GM12874 (cell line): ENCODE measurements around the gene MAPK13.
A peak's percentile ranks its signal among the peaks of the same experiment; 100 is the strongest.

ENCODE experiments used
- TF ChIP-seq, protein P1 (sequence below): IDR thresholded peaks from 2 replicates; pipeline ENCODE4 v1.5.1; 2011; ENCODE audit warnings: low read depth, mild to moderate bottlenecking, control low read depth, low read length, moderate library complexity; ENCODE audit not compliant: insufficient read depth

The MAPK13 gene

DNA sequence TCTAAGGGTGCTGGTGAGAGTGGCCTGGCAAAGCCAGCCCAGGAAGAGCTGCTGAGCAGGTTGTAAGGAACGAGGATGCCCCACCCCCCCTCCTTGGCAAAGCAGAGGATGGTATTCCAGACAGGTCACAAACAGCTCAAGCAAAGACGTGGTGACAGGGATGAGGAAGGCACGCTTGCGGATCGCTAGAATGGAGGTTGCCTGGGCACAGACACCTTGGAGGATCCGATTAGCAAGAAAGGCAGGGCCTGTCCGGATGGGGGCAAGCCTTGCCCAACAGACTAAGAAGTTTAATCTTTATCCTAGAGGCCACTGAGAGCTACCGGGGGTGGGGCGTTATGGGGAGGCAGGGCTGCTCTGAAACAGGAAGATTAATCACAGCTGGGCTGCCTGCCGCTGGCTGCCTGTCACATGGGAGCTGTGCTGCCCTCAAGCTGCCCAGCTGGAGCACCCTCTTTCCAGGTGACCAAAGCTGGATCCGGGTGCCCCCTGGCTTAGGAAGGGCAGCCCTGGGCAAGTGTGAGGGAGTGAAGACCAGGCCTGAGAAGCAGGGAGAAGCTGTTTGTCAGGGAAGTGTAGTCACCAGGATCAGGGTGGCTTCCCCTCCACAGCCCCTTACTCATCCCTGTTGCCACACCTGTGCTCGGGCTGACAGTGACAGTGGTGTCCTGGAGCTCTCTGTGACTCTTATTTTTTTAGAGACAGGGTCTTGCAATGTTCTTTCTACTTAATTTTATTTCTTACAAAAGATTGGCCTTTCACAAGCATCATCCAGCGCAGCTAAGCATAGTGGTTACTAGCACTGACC is 9.1 kb upstream of the MAPK13 start:
- TF ChIP-seq, protein P1, sequence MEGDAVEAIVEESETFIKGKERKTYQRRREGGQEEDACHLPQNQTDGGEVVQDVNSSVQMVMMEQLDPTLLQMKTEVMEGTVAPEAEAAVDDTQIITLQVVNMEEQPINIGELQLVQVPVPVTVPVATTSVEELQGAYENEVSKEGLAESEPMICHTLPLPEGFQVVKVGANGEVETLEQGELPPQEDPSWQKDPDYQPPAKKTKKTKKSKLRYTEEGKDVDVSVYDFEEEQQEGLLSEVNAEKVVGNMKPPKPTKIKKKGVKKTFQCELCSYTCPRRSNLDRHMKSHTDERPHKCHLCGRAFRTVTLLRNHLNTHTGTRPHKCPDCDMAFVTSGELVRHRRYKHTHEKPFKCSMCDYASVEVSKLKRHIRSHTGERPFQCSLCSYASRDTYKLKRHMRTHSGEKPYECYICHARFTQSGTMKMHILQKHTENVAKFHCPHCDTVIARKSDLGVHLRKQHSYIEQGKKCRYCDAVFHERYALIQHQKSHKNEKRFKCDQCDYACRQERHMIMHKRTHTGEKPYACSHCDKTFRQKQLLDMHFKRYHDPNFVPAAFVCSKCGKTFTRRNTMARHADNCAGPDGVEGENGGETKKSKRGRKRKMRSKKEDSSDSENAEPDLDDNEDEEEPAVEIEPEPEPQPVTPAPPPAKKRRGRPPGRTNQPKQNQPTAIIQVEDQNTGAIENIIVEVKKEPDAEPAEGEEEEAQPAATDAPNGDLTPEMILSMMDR: no peak

DNA sequence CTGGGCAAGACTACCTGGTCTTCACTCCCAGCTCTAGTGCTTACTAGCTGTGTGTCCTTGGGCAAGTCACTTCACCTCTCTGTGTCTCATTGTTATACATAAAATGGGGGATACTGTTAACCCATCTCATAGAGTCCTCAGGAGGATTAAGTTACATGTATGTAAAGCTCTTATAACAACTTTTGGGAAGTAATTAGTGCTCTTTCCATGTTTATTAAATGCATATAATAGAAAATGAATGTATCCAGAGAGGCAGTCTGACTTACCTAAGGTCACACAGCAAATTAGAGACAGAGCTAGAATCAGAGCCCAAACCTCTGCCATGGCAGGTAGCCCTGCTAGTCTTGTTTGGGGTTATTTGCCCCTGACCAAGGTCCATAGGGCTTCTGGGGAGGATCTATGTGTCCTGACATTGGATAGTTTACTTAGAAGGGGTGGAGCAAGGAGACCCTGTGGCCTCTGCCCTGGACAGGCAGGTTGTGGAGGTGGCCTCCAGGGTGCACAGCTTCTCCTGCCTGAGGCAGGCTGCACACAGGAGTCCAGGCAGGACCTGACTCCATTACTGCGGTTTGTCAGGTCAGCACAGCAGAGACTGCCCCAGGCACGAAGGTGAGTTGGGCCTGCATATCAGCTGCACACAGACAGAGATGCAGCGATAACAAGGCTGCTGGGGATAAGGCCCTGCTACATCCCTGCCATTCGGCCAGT is 8.4 kb upstream of the MAPK13 start:
- TF ChIP-seq, protein P1: no peak

DNA sequence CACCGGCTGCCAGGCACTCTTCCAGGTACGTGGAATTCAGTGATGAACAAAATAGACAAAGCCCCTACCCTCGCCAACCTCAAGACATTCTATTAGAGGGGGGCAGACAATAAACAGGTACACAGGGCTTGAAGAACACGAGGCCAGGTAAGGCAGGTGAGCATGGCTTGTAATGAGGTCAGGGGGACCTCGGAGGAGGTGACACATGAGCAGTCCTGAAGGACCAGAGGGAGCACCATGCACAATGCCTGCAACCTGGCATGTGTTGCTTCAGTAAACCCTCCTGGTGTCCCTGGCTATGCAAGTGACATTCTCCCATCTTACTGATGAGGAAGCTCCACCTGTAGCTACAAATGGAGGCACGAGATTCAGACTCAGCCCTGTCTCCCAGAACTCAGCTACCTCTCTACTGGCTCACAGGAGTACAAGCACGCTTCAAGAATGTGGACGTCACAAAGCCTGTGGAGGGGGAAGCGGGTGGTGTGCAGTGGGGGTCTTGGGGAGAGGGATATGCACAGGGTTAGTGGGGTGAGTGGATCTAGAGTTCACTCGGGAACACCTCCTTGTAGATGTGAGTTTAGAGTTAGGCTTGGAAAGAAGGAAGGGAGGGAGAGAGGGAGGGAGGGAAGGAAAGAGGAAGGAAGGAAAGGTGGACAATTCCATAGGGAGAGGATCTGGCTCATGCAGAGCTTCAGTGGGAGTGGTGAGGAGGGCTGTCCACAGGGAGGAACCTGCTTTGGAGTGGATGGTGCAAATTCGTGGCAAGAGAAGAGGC is 7.6 kb upstream of the MAPK13 start:
- TF ChIP-seq, protein P1: no peak

DNA sequence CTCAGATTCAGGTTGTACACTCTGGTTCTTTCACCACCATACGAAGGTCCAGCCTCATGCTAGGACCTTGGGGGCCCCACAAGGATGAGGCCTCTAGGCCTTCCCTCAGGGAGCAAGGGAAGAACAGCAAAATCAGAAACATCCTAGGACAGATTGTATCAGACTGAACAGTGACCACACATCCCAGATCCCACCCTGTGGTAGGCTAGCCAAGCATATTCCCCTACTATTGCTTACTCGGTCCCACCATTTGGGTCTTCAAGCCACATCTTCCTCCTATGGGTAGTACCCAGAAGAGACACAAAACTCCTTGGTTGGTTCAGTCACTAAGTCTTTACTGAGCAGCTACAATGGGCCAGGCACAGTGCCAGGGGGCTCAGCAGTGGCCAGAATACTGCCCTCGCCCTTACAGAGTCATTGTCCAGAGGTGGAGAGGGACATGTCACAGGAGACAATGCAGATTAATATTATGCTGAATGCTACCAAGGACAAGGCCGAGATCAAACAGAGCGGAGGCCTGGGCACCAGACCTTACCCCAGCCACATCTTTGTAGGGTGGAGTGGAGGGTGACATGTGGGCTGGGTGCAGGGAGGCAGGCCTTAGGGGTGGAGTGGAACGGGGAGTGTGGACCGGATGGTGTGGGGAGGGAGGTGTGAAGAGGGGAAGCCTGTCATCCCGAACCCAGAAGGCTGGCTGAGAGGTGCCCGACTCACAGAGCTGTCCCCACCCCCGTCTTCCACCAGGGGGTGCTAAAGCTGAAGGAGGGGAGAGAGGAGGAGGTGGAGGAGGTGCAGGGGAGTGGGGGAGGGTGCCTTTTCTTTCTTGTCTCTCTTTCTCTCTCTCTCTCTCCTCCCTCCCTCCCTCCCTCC is 6.8 kb upstream of the MAPK13 start:
- TF ChIP-seq, protein P1: peak; percentile 90

DNA sequence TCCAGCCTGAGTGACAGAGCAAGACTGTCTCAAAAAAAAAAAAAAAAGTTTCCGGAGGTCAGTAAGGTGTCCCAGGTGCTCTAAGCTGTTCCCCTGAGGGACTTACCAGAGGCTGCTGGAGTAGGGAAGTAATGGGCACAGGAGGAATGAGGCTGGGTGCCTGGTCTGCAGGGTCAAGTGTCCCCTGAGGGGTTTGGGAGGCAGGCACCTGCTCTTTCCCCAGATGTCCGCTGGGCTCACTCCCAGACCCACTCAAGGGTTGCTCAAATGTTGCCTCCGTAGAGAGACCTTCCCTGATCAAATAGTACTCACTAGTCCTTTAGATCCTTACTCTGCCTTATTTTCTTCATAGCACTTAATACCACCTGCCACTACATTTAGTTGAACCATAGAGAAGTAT is 5.4 kb upstream of the MAPK13 start:
- TF ChIP-seq, protein P1: no peak

DNA sequence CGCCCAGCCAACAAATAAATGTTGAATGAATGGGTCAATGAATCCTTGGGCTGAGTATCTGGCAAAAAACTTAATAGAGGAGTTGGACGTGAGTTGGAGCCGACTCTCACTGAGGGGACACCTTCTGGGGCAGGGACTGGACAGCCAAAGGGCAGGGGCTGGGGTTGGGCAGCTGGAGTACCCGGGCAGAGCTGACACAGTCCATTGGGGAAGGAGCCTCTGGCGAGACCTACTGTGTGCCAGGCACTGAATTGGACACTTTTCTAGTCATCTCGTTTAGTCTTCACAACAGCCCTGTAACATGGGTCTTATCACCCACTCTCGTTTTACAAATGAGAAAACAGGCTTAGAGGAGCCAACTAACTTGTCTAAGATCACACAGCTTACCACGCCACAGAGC is 4.7 kb upstream of the MAPK13 start:
- TF ChIP-seq, protein P1: no peak

DNA sequence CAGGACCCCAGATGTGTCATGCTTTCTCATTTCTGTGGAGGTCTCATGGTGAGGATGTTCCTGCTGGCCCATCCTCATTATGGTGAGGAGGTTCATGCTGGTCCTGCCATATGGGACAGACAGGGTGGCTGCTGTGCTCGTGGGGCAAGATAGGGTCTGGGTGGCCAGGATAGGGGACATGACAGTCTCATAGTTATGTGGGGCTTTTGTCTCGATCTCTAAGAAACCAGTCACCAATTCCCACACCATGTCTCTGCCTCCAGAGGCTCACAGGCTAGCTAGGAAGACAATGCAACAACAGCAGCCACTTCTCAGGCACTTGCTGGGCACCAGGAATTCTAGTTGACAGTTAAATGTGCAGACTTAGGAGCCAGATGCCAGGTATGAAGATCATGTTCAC is 4.2 kb upstream of the MAPK13 start:
- TF ChIP-seq, protein P1: no peak
